AG04450 (cell line): Measurements from ENCODE around the gene C1QTNF9. TPM values are rescaled to one million over a fixed set of nuclear protein-coding genes. Genes with fewer than 3 reads are reported as not detected.

ENCODE experiments used
- CTCF ChIA-PET: fragments of 300-600, 350-600 bp; formaldehyde crosslinking; extraction: SDS; loops from one replicate; lab custom pipeline; 2022; ENCODE audit warnings: antibody characterized with exemption, inconsistent platforms; lab: Charles Lee
- POLR2A ChIA-PET: fragments of 350-600 bp; formaldehyde crosslinking; extraction: SDS; loops from one replicate; lab custom pipeline; 2021; ENCODE audit warnings: antibody characterized with exemption, inconsistent platforms; lab: Yijun Ruan, JAX
- DNase-seq: peaks from one replicate; pipeline ENCODE4 v3.0.0-alpha.2; 2011; ENCODE audit warnings: low read depth, low spot score
- H3K27ac ChIP-seq: one replicate; pipeline ENCODE4 v1.5.1; 2012; ENCODE audit warnings: low read depth, low read length, control low read depth
- H3K27me3 ChIP-seq: one replicate; pipeline ENCODE4 v1.6.0; 2012; ENCODE audit warnings: low read length; ENCODE audit not compliant: control insufficient read depth, insufficient read depth
- H3K4me3 ChIP-seq: 2 replicates; pipeline ENCODE4 v1.5.1; 2011; ENCODE audit warnings: mild to moderate bottlenecking, low read depth, low read length, control low read depth
- H3K9me3 ChIP-seq: 2 replicates; pipeline ENCODE4 v1.5.1; 2012; ENCODE audit warnings: low read length; ENCODE audit not compliant: control insufficient read depth, insufficient read depth
- polyA plus RNA-seq: library from polyadenylated mRNA; depleted of rRNA; stranded (reverse); fragments of >200 nt; gene quantifications from 2 replicates; pipeline ENCODE4 v1.2.3, GENCODE V29; 2011
- TF ChIP-seq, protein P1 (sequence below): IDR thresholded peaks from 2 replicates; pipeline ENCODE4 v1.5.1; 2011; ENCODE audit warnings: low read depth, low read length, control low read depth, inconsistent platforms

Gene C1QTNF9
- polyA plus RNA-seq, 1 experiment = 0.11 TPM

DNA sequence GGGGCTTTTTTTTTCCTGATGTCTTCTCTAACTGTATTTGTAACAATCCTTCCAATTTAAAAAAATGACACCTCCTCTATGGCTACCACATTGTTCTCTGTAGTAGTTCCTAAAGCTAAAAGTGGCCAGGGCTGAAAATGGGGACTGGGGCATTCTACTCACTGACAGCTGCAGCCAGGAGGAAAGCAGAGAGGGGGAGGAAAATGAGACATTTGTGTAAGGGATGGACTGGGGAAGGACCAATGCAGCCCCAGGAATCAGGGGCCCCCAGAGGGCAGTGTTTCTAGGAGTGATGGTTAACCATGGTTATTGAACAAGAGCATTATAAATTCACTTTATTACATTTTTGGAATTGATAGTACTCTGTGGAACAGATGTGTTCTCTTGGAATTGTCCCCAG is 34.3 kb upstream of the C1QTNF9 start:
- Histone ChIP-seq H3K4me3 (no peak overlapping the region), H3K27me3 (no peaks in the 10 kb centered on the region), H3K27ac (peak overlapping the region; percentile 70), H3K9me3 (no peaks in the 10 kb centered on the region)
- POLR2A ChIA-PET = no interaction called here
- CTCF ChIA-PET = interaction anchor here (0.5 kb wide), 1 partner anchor 30 kb away, joined by 3 read pairs; no protein-coding TSS in a partner anchor
- TF ChIP-seq, protein P1, sequence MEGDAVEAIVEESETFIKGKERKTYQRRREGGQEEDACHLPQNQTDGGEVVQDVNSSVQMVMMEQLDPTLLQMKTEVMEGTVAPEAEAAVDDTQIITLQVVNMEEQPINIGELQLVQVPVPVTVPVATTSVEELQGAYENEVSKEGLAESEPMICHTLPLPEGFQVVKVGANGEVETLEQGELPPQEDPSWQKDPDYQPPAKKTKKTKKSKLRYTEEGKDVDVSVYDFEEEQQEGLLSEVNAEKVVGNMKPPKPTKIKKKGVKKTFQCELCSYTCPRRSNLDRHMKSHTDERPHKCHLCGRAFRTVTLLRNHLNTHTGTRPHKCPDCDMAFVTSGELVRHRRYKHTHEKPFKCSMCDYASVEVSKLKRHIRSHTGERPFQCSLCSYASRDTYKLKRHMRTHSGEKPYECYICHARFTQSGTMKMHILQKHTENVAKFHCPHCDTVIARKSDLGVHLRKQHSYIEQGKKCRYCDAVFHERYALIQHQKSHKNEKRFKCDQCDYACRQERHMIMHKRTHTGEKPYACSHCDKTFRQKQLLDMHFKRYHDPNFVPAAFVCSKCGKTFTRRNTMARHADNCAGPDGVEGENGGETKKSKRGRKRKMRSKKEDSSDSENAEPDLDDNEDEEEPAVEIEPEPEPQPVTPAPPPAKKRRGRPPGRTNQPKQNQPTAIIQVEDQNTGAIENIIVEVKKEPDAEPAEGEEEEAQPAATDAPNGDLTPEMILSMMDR = 0 out of 2 replicates have a peak, but pooled peaks have one; percentile 14
- no peak for DNase-seq

- H3K27me3 ChIP-seq = no peaks in the 10 kb centered on the region
- TF ChIP-seq, protein P1 = no peak
- H3K9me3 ChIP-seq = no peaks in the 10 kb centered on the region
- ChIA-PET POLR2A (no interaction called here), CTCF (interaction anchor here (1.0 kb wide), 1 partner anchor 15 kb away, joined by 3 read pairs; no protein-coding TSS in a partner anchor)
- no peak for DNase-seq
- H3K27ac ChIP-seq = no peak overlapping the region
- no peak overlapping the region for H3K4me3 ChIP-seq
These were observed 33.1 kb upstream of the C1QTNF9 start for GRCh38 chr13:24276306-24276705.

DNA sequence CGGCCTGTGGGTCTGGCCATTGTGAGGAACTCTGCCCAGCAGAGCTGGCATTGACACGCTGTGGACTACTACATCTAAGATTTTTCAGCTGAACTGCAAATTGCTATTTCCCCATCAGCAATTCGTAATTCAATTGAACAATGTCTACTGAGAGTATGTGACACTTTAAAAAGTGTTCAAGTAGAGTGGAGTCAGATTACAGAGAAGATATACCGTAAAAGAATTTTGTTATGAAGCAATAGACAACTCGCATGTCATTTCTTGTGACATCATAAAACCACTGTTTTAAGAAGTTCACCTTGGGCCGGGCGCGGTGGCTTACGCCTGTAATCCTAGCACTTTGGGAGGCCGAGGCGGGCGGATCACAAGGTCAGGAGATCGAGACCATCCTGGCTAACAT is 32.5 kb upstream of the C1QTNF9 start:
- CTCF ChIA-PET = interaction anchor here (1.0 kb wide), 1 partner anchor 14 kb away, joined by 3 read pairs; no protein-coding TSS in a partner anchor
- Histone ChIP-seq H3K9me3 (no peaks in the 10 kb centered on the region), H3K4me3 (no peak overlapping the region), H3K27me3 (no peaks in the 10 kb centered on the region), H3K27ac (no peak overlapping the region)
- no peak for DNase-seq
- POLR2A ChIA-PET = no interaction called here
- TF ChIP-seq, protein P1 = no peak

GRCh38 chr13:24277761-24278160 is 31.6 kb upstream of the C1QTNF9 start:
- Histone ChIP-seq H3K27ac (no peak overlapping the region), H3K4me3 (no peak overlapping the region), H3K9me3 (no peaks in the 10 kb centered on the region), H3K27me3 (no peaks in the 10 kb centered on the region)
- ChIA-PET POLR2A (no interaction called here), CTCF (no interaction called here)
- TF ChIP-seq, protein P1 = no peak
- no peak for DNase-seq

- TF ChIP-seq, protein P1 = no peak
- Histone ChIP-seq H3K27ac (no peak overlapping the region), H3K27me3 (no peaks in the 10 kb centered on the region), H3K4me3 (no peak overlapping the region), H3K9me3 (no peaks in the 10 kb centered on the region)
- ChIA-PET POLR2A (interaction anchor here (1.1 kb wide), 1 partner anchor 9 kb away, joined by 3 read pairs; no protein-coding TSS in a partner anchor), CTCF (no interaction called here)
- no peak for DNase-seq
These were observed 29.9 kb upstream of the C1QTNF9 start for GRCh38 chr13:24279327-24280110.
